Fibroblast of mammary gland (primary cell): ENCODE results near the gene FAM13A.

ENCODE experiments used
- DNase-seq: peaks from one replicate; pipeline ENCODE4 v3.0.0-alpha.2; 2010; ENCODE audit warnings: low read depth
- H3K4me3 ChIP-seq: 2 replicates; pipeline ENCODE4 v1.5.1; 2011; ENCODE audit warnings: low read depth, mild to moderate bottlenecking, low read length, moderate library complexity; ENCODE audit not compliant: control insufficient read depth
- CTCF ChIP-seq: conservative IDR thresholded peaks from 2 replicates; pipeline ENCODE4 v1.5.1; 2011; ENCODE audit warnings: low read depth, low read length, inconsistent platforms; ENCODE audit not compliant: control insufficient read depth, insufficient read depth

FAM13A gene

GRCh38 chr4:88719381-88719780 is 337.6 kb downstream of the FAM13A start:
- DNase-seq = no peak
- no peak overlapping the region for H3K4me3 ChIP-seq
- TF ChIP-seq CTCF = no peak

GRCh38 chr4:88718098-88718497 is 338.9 kb downstream of the FAM13A start:
- H3K4me3 ChIP-seq = no peak overlapping the region
- DNase-seq = no peak
- TF ChIP-seq CTCF = no peak

GRCh38 chr4:88713782-88714181 is 343.2 kb downstream of the FAM13A start:
- no peak for DNase-seq
- no peak for TF ChIP-seq CTCF
- no peak overlapping the region for H3K4me3 ChIP-seq

GRCh38 chr4:88709989-88710388 is 347.0 kb downstream of the FAM13A start:
- no peak for TF ChIP-seq CTCF
- no peak overlapping the region for H3K4me3 ChIP-seq
- DNase-seq = no peak

GRCh38 chr4:88706574-88706973 is 350.4 kb downstream of the FAM13A start:
- TF ChIP-seq CTCF = peak; percentile 75

GRCh38 chr4:88705805-88706492 is 351.0 kb downstream of the FAM13A start:
- DNase-seq = peak; percentile 31
- no peak for TF ChIP-seq CTCF
- H3K4me3 ChIP-seq = no peak overlapping the region

More at GRCh38 chr4:88706574-88706973, 350.4 kb downstream of the FAM13A start:
- no peak overlapping the region for H3K4me3 ChIP-seq
- peak; percentile 76 for DNase-seq
